8988T (cell line): ENCODE data around the gene CCDC187.

ENCODE experiments used
- DNase-seq: peaks from one replicate; pipeline ENCODE4 v3.0.0; 2011

The CCDC187 gene

GRCh38 chr9:136265561-136266355 lies 38.1 kb downstream of the CCDC187 start:
- no peak for DNase-seq

DNA sequence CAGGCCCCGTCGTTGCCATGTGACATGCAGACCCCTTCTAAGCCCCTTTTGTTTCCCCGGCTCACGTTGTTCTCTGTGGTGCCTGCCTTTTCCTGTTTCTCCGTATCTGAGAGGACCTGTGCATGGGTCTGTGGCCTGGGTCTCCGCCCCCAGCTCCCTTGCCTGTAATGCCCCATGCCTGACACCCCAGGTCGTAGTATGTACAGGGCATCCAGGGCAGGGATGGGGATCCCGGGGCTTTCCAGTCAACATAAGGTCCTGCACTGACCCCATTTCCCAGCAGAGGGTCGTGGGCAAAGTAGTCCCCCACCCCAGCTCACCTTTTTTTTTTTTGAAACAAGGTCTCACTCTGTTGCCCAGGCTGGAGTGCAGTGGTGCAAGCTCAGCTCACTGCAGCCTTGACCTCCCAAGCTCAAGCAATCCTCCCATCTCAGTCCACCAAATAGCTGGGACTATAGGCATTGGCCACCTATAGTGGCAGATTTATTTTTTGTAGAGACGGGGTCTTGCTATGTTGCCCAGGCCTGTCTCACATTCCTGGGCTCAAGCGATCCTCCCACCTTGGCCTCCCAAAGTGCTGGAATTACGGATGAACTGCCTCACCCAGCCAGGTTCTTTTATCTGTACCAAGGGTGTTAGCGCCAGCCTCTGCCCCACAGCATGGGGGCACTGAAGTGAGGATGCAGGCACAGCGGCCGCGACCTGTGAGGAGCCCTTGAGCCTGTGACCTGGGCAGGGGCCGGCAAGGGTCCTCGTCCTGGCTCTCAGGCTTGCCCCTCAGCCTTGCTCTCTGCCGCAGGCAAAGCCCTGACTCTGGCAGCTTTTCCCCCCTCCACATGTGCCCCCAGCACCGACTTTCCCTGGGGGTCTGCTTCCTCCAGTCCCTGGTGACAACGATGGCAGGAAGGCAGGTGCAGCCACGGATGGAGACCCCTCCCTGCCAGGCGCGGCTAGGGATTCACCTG lies 39.2 kb downstream of the CCDC187 start:
- no peak for DNase-seq

- DNase-seq: no peak
Measured at GRCh38 chr9:136264031-136264430, 39.9 kb downstream of the CCDC187 start.

- no peak for DNase-seq
Measured at GRCh38 chr9:136262671-136263178, 41.2 kb downstream of the CCDC187 start.

GRCh38 chr9:136261686-136262430 lies 42.0 kb downstream of the CCDC187 start:
- DNase-seq: no peak

GRCh38 chr9:136260936-136261472 lies 42.9 kb downstream of the CCDC187 start:
- no peak for DNase-seq

DNA sequence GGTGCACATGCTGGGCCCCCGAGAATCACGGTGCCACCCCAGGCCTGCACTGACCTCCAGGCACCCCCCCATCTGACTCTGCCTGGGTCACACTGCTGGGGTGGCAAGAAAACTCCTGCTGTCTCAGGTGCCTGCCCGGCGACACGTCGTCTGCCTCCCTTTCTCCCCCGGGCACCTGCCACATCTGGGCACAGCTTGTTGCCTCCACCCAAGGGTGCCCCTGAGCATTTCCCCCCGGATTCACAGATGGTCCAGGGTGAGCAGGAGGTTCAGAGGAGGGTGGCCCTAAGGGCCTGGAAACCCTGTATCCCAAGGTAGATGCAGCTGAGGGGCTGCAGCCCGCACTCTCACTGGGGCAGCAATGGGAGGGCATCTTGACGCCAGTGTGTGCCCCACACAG lies 43.4 kb downstream of the CCDC187 start:
- no peak for DNase-seq

DNA sequence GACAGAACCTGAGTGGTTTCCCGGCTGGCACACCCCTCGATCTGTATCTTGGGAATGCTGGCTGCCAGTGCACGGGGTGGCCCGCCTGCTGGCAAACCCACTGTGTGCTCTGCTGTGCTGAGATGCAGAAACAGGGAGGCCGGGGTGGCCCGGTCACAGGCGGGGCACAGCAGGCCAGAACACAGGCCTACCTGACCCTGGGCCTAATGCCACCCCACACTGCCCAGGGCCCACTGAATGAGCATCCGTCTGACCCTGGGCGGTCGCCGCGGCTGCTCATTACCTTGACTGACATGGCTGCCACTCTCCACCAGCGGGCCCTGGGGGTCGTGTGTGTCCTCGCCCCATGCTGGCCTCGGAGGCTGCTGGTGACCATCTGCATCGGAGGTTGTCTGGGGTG lies 44.1 kb downstream of the CCDC187 start:
- DNase-seq: no peak

- no peak for DNase-seq
Measured at GRCh38 chr9:136259517-136259813, 44.4 kb downstream of the CCDC187 start.

- no peak for DNase-seq
Measured at GRCh38 chr9:136258786-136259516, 44.9 kb downstream of the CCDC187 start.

- no peak for DNase-seq
Measured at GRCh38 chr9:136258299-136258625, 45.6 kb downstream of the CCDC187 start.

- DNase-seq: no peak
Measured at GRCh38 chr9:136257381-136258298, 46.3 kb downstream of the CCDC187 start.

DNA sequence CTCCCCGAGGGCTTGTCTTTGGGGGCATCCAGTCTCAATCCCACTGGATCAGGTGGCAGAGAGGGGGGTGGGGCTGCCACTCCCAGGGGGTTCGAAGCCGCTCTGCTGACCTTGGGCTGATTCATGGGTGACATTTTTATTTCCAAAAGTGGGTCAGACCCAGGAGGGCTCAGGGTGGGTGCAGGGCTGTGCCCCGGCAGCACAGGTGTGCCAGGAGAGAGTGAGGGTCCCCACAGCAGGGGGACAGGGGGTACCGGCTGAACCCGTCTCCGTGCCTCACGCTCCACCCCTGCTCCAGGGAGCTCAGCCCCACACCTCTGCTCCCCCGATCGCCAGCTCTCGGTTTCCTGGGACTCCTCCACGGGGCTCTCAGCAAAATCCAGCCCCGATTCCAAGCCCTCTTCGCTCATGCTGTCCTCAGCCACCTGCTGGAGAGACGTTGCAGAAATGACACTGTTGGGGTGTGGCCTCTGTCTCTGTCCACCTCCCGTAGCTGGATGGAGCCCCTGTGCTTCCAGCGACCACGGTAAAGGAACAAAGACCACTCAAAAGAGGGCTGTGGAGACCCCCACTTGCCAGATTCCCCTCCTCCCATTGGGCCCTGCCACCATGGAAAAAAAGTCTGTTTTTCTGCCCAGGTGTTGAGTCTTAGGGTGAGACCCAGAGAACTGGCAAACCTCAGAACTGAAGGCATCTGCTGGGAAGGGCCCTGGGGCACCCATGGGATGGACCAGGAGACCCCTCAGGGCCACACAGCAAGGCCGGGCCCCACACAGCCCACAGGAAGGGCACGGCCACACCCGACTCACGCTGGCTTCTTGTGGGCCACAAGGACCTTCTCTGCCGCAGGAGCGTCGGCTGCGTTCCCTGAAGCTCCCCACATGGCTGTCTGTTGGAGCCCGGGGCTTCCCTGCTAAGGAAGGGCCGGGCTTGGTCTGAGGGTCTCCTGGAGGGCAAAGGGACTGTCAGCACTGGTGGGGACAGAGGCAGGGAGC lies 47.7 kb downstream of the CCDC187 start:
- peak; percentile 97 for DNase-seq

- DNase-seq: no peak
Measured at GRCh38 chr9:136255166-136255538, 48.7 kb downstream of the CCDC187 start.

GRCh38 chr9:136254381-136255165 lies 49.3 kb downstream of the CCDC187 start:
- DNase-seq: no peak

- DNase-seq: no peak
Measured at GRCh38 chr9:136253246-136254130, 50.4 kb downstream of the CCDC187 start.

GRCh38 chr9:136252846-136253245 lies 51.0 kb downstream of the CCDC187 start:
- DNase-seq: no peak

- no peak for DNase-seq
Measured at GRCh38 chr9:136252281-136252680, 51.6 kb downstream of the CCDC187 start.
